SKM-1 treated with dmso at 0.1 percent for 144 hours (cell line): ENCODE results near the gene ARHGAP22.

Experiments used
- DNase-seq: peaks from one replicate; lab custom pipeline; 2025; ENCODE audit not compliant: unreplicated experiment; lab: John Stamatoyannopoulos, UW

The ARHGAP22 gene

GRCh38 chr10:48517482-48517881, 87.4 kb downstream of the ARHGAP22 start:
- peak; percentile 39 for DNase-seq

- no peak for DNase-seq
Observed at GRCh38 chr10:48516911-48517310, 88.0 kb downstream of the ARHGAP22 start.

- DNase-seq = no peak
Observed at GRCh38 chr10:48514916-48515315, 90.0 kb downstream of the ARHGAP22 start.

- no peak for DNase-seq
Observed at GRCh38 chr10:48514255-48514654, 90.6 kb downstream of the ARHGAP22 start.

GRCh38 chr10:48512861-48513260, 92.0 kb downstream of the ARHGAP22 start:
- no peak for DNase-seq

- peak; percentile 95 for DNase-seq
Observed at GRCh38 chr10:48511875-48512231, 93.0 kb downstream of the ARHGAP22 start.

GRCh38 chr10:48511066-48511874, 93.6 kb downstream of the ARHGAP22 start:
- DNase-seq = no peak

- no peak for DNase-seq
Observed at GRCh38 chr10:48509974-48510692, 94.7 kb downstream of the ARHGAP22 start.

GRCh38 chr10:48508791-48509772, 95.8 kb downstream of the ARHGAP22 start:
- DNase-seq = no peak

- peak; percentile 13 for DNase-seq
Observed at GRCh38 chr10:48507933-48508790, 96.7 kb downstream of the ARHGAP22 start.

GRCh38 chr10:48507494-48507893, 97.4 kb downstream of the ARHGAP22 start:
- no peak for DNase-seq

- no peak for DNase-seq
Observed at GRCh38 chr10:48506147-48506917, 98.5 kb downstream of the ARHGAP22 start.

GRCh38 chr10:48505394-48506112, 99.3 kb downstream of the ARHGAP22 start:
- peak; percentile 75 for DNase-seq

- DNase-seq = no peak
Observed at GRCh38 chr10:48504141-48504885, 100.6 kb downstream of the ARHGAP22 start.

GRCh38 chr10:48503293-48503911, 101.5 kb downstream of the ARHGAP22 start:
- no peak for DNase-seq

- no peak for DNase-seq
Observed at GRCh38 chr10:48502791-48503190, 102.1 kb downstream of the ARHGAP22 start.
